Endothelial cell of umbilical vein (primary cell): ENCODE measurements around the gene BIRC2. TPM values are rescaled to one million over a fixed set of nuclear protein-coding genes. Genes with fewer than 3 reads are reported as not detected.

Experiments
- BruUV-seq: library from RNA; stranded (reverse); fragments of 400-500 nt; replicated peaks from 2 replicates; lab custom pipeline; 2021; lab: Mats Ljungman, UMichigan
- CTCF ChIA-PET: fragments of 300-600, 350-600 bp; sonication (Branson Sonifier 250); formaldehyde crosslinking; loops from one replicate; lab custom pipeline; 2021; ENCODE audit warnings: antibody characterized with exemption, inconsistent platforms; lab: Charles Lee
- POLR2A ChIA-PET: fragments of 300-600, 350-600 bp; sonication (Branson Sonifier 250); formaldehyde crosslinking; loops from one replicate; lab custom pipeline; 2021; ENCODE audit warnings: antibody characterized with exemption, inconsistent platforms; lab: Charles Lee
- DNase-seq: peaks from one replicate; pipeline ENCODE4 v3.0.0-alpha.2; 2011; ENCODE audit warnings: low read depth, low spot score
- FAIRE-seq: peaks from 2 replicates; lab custom pipeline; 2011; peaks lifted over from hg19 to GRCh38; lab: Jason Lieb, UNC
- H2AFZ ChIP-seq: 2 replicates; pipeline ENCODE4 v1.6.0; 2012; ENCODE audit warnings: low read depth, low read length, control low read depth, inconsistent platforms
- H3K27ac ChIP-seq: 2 replicates; pipeline ENCODE4 v1.5.1; 2011; ENCODE audit warnings: low read depth, mild to moderate bottlenecking, control low read depth, low read length, moderate library complexity; ENCODE audit not compliant: insufficient read depth
- H3K27me3 ChIP-seq, 2 experiments: 2 replicates each; pipeline versions ENCODE4 v1.6.0 to v1.6.1; 2011; ENCODE audit warnings: low read length in 2 of 2, mixed read lengths in 1 of 2; ENCODE audit not compliant: control insufficient read depth in 2 of 2, insufficient read depth in 2 of 2
- H3K36me3 ChIP-seq, 2 experiments: 2 replicates in 1 of 2; 3 replicates in 1 of 2; pipeline ENCODE4 v1.5.1; 2011; ENCODE audit warnings: low read length in 2 of 2, mild to moderate bottlenecking in 1 of 2, moderate library complexity in 1 of 2; ENCODE audit not compliant: control insufficient read depth in 2 of 2, insufficient read depth in 2 of 2; ENCODE audit errors: extremely low read depth in 1 of 2
- H3K4me1 ChIP-seq: 3 replicates; pipeline ENCODE4 v1.5.1; 2011; ENCODE audit warnings: mild to moderate bottlenecking, low read length; ENCODE audit not compliant: control insufficient read depth, insufficient read depth; ENCODE audit errors: extremely low read depth
- H3K4me2 ChIP-seq: 2 replicates; pipeline ENCODE4 v1.6.1; 2011; ENCODE audit warnings: low read length, control low read depth, mixed read lengths; ENCODE audit not compliant: insufficient read depth
- H3K4me3 ChIP-seq, 3 experiments: fragments of 200-600 bp in 1 of 3; sonication (generic), shearing (Covaris generic) in 1 of 3; replicated peaks in 1 of 3; 2 replicates each; pipeline ENCODE4 v1.5.1; 2011 to 2016; ENCODE audit warnings: control low read depth in 3 of 3, low read length in 3 of 3, mild to moderate bottlenecking in 2 of 3, inconsistent platforms in 1 of 3, low read depth in 1 of 3, moderate library complexity in 1 of 3; ENCODE audit not compliant: insufficient read depth in 1 of 3
- H3K79me2 ChIP-seq: 2 replicates; pipeline ENCODE4 v1.6.0; 2012; ENCODE audit warnings: low read length, inconsistent platforms; ENCODE audit not compliant: control insufficient read depth, insufficient read depth
- H3K9ac ChIP-seq: replicated peaks from 2 replicates; pipeline ENCODE3; 2011; ENCODE audit warnings: low read length, control low read depth; ENCODE audit not compliant: insufficient read depth; ENCODE audit errors: extremely low read depth
- H3K9me1 ChIP-seq: replicated peaks from 3 replicates; pipeline ENCODE4 v1.6.0; 2011; ENCODE audit warnings: mild to moderate bottlenecking, low read length; ENCODE audit not compliant: control insufficient read depth, insufficient read depth; ENCODE audit errors: extremely low read depth
- H3K9me3 ChIP-seq: replicated peaks from 2 replicates; pipeline ENCODE4 v1.5.1; 2012; ENCODE audit warnings: low read length, inconsistent platforms; ENCODE audit not compliant: control insufficient read depth, insufficient read depth
- H4K20me1 ChIP-seq: replicated peaks from 2 replicates; pipeline ENCODE3; 2011; ENCODE audit warnings: mild to moderate bottlenecking, low read length; ENCODE audit not compliant: control insufficient read depth, insufficient read depth; ENCODE audit errors: extremely low read depth
- CTCF ChIP-seq, 2 donors: IDR thresholded peaks; 1 replicate in 1 of 2; 2 replicates in 1 of 2; pipeline ENCODE4 v1.5.1; 2011; ENCODE audit warnings: low read length in 2 of 2, mild to moderate bottlenecking in 2 of 2, moderate library complexity in 2 of 2, control low read depth in 1 of 2, inconsistent platforms in 1 of 2, low read depth in 1 of 2; ENCODE audit not compliant: insufficient read depth in 1 of 2; ENCODE audit errors: extremely low read depth in 1 of 2
- EZH2 ChIP-seq: IDR thresholded peaks from 2 replicates; pipeline ENCODE4 v1.6.1; 2012; ENCODE audit warnings: borderline replicate concordance, low read depth, mild to moderate bottlenecking, moderate library complexity, low read length, inconsistent platforms; ENCODE audit not compliant: severe bottlenecking
- FOS ChIP-seq: IDR thresholded peaks from 2 replicates; pipeline ENCODE4 v1.6.1; 2011; ENCODE audit warnings: mild to moderate bottlenecking, low read length, moderate library complexity, borderline replicate concordance; ENCODE audit not compliant: insufficient read depth
- GATA2 ChIP-seq: IDR thresholded peaks from 2 replicates; pipeline ENCODE4 v1.7.0; 2011; ENCODE audit warnings: low read depth, mild to moderate bottlenecking, moderate library complexity, mixed read lengths, low read length; ENCODE audit not compliant: insufficient read length, insufficient read depth
- JUN ChIP-seq: IDR thresholded peaks from 2 replicates; pipeline ENCODE4 v1.6.1; 2011; ENCODE audit warnings: borderline replicate concordance, low read depth; ENCODE audit not compliant: insufficient read length, insufficient read depth
- MAX ChIP-seq: IDR thresholded peaks from 2 replicates; pipeline ENCODE4 v1.6.1; 2011; ENCODE audit not compliant: insufficient read depth, insufficient read length
- MYC ChIP-seq: IDR thresholded peaks from one replicate; pipeline ENCODE4 v1.6.1; 2011; ENCODE audit warnings: mild to moderate bottlenecking, low read depth, low read length
- POLR2A ChIP-seq: IDR thresholded peaks from 2 replicates; pipeline ENCODE4 v1.6.1; 2012; ENCODE audit warnings: low read depth, mild to moderate bottlenecking, control low read depth, low read length
- POLR2AphosphoS5 ChIP-seq: IDR thresholded peaks from 2 replicates; pipeline ENCODE4 v1.6.1; 2012; ENCODE audit warnings: low read depth, mild to moderate bottlenecking, control low read depth, low read length, moderate library complexity; ENCODE audit not compliant: insufficient read depth
- dilution Hi-C: fragments of 300-500 bp; cut with MboI; formaldehyde crosslinking; loops from one replicate; pipeline ENCODE4 v1.15.0; 2019; ENCODE audit warnings: low sequenced_read_pairs; ENCODE audit not compliant: extremely low pct_ligation_motif_present
- intact Hi-C: fragments of 100-400 bp; cut with micrococcal nuclease; formaldehyde crosslinking; loops from one replicate; pipeline ENCODE4 v1.10.0; 2022
- polyA plus RNA-seq, 4 experiments: library from polyadenylated mRNA; depleted of rRNA in 3 of 4; stranded (reverse) in 3 of 4; unstranded in 1 of 4; fragments of >200 nt; gene quantifications; 2 replicates each; pipeline versions ENCODE4 v1.2.1 to v1.2.3, GENCODE V29; 2011 to 2012; ENCODE audit warnings: missing spikeins in 1 of 4
- total RNA-seq: library from RNA; stranded (reverse); gene quantifications from 2 replicates; pipeline ENCODE4 v1.2.3, GENCODE V29; 2021

BIRC2 gene
- total and polyA plus RNA-seq, 2 donors (not counting 3 experiments of a cell fraction or from before 2014, with no cell fraction given): 42.8 to 47.3 TPM

- DNase-seq (no peak), FAIRE-seq (no peak)
- Histone ChIP-seq H3K4me3 (no peak overlapping the region), H3K36me3 (peaks cover 0 to 4% of the 10 kb centered on the region in 2 experiments), H3K79me2 (peaks cover 92% of the 10 kb centered on the region), H2AFZ (no peak overlapping the region), H3K9me1 (no peaks in the 10 kb centered on the region), H3K9me3 (no peaks in the 10 kb centered on the region), H3K4me1 (no peaks in the 10 kb centered on the region), H4K20me1 (no peaks in the 10 kb centered on the region), H3K9ac (no peak overlapping the region), H3K27me3 (no peaks in the 10 kb centered on the region), H3K4me2 (no peak overlapping the region), H3K27ac (no peak overlapping the region)
- dilution Hi-C loops: no loop called here
- BruUV-seq: no TSS peak
- POLR2A ChIA-PET: no interaction called here
- intact Hi-C loops: no loop called here
- CTCF ChIA-PET: interaction anchor here (1.5 to 2.0 kb wide), 2 partner anchors 12 to 82 kb away, joined by 3 to 6 read pairs; no protein-coding TSS in a partner anchor
- no peak for TF ChIP-seq CTCF (IDR thresholded peaks at IDR 0.05; ENCODE audit: extremely low read depth in 1 of 2, insufficient read depth in 1 of 2, low read depth in 1 of 2, low read length in 2 of 2)
- no peak for TF ChIP-seq MYC
- no peak for TF ChIP-seq POLR2A
Measured at GRCh38 chr11:102414559-102414958, 67.5 kb downstream of the BIRC2 start.

GRCh38 chr11:102415304-102415916 is 68.4 kb downstream of the BIRC2 start:
- Histone ChIP-seq H3K27ac (no peak overlapping the region), H3K4me2 (no peak overlapping the region), H3K36me3 (peaks cover 0 to 2% of the 10 kb centered on the region in 2 experiments), H3K9me1 (no peaks in the 10 kb centered on the region), H3K4me3 (no peak overlapping the region), H2AFZ (no peak overlapping the region), H3K9ac (no peak overlapping the region), H3K9me3 (no peaks in the 10 kb centered on the region), H3K79me2 (peaks cover 96% of the 10 kb centered on the region), H4K20me1 (no peaks in the 10 kb centered on the region), H3K27me3 (no peaks in the 10 kb centered on the region), H3K4me1 (no peaks in the 10 kb centered on the region)
- DNase-seq (no peak), FAIRE-seq (no peak)
- TF ChIP-seq GATA2 (no peak), MYC (no peak), EZH2 (no peak), CTCF (IDR thresholded peaks at IDR 0.05; ENCODE audit: extremely low read depth in 1 of 2, insufficient read depth in 1 of 2, low read depth in 1 of 2, low read length in 2 of 2) (no peak), MAX (no peak), POLR2AphosphoS5 (no peak), JUN (no peak), POLR2A (no peak), FOS (no peak)
- dilution Hi-C loops (no loop called here), intact Hi-C loops (no loop called here)
- ChIA-PET CTCF (interaction anchor here (2.0 kb wide), 1 partner anchor 11 kb away, joined by 6 read pairs; no protein-coding TSS in a partner anchor), POLR2A (no interaction called here)
- BruUV-seq: no TSS peak
